HCT116 (cell line): ENCODE results near the gene EHD1. TPM values are rescaled to one million over a fixed set of nuclear protein-coding genes. Genes with fewer than 3 reads are reported as not detected.

Experiments used
- ATAC-seq: fragments of 200-7000 bp; cut with Tn5 transposase; 2 replicates; pipeline ENCODE4 v1.9.1; 2020; ENCODE audit warnings: mild to moderate bottlenecking, moderate library complexity
- BruUV-seq: library from RNA; stranded (reverse); fragments of 400-500 nt; replicated peaks from 2 replicates; lab custom pipeline; 2021; lab: Mats Ljungman, UMichigan
- CTCF ChIA-PET: fragments of 300-600 bp; sonication (Branson Sonifier 250); formaldehyde crosslinking; loops from one replicate; lab custom pipeline; 2021; ENCODE audit warnings: antibody characterized with exemption; lab: Charles Lee
- POLR2A ChIA-PET: fragments of 300-600, 350-600 bp; sonication (Branson Sonifier 250); formaldehyde crosslinking; loops from one replicate; lab custom pipeline; 2021; ENCODE audit warnings: antibody characterized with exemption; lab: Charles Lee
- RAD21 ChIA-PET, 2 experiments: fragments of 300-600 bp; sonication (Branson Sonifier 250); formaldehyde crosslinking; loops; one replicate each; lab custom pipeline; 2023; ENCODE audit warnings: low total read pairs in 2 of 2; ENCODE audit not compliant: uncharacterized antibody in 2 of 2, unreplicated experiment in 2 of 2, low non-redundant PET in 1 of 2; lab: Charles Lee
- DNase-seq: peaks from one replicate; pipeline ENCODE4 v3.0.0-alpha.2; 2010; ENCODE audit warnings: low read depth, low spot score
- H2AFZ ChIP-seq: fragments of 200-600 bp; shearing (Covaris generic), sonication (generic); 2 replicates; pipeline ENCODE4 v1.6.1; 2017; ENCODE audit warnings: low read depth, mixed run types, mixed read lengths, antibody characterized with exemption, low read length; ENCODE audit not compliant: poor library complexity, severe bottlenecking
- H3K27ac ChIP-seq: 2 replicates; pipeline ENCODE4 v1.5.1; 2012; ENCODE audit warnings: low read depth, low read length
- H3K27me3 ChIP-seq: fragments of 200-600 bp; sonication (generic); 2 replicates; pipeline ENCODE4 v1.6.1; 2016; ENCODE audit warnings: mixed run types, low read length, mixed read lengths; ENCODE audit not compliant: insufficient read depth
- H3K36me3 ChIP-seq, 2 experiments: fragments of 200-500 bp in 1 of 2; fragments of 200-600 bp in 1 of 2; sonication (Bioruptor generic) in 1 of 2; sonication (generic) in 1 of 2; 2 replicates each; pipeline versions ENCODE4 v1.5.1 to v1.6.1; 2014 to 2016; ENCODE audit warnings: low read length in 2 of 2, inconsistent platforms in 1 of 2, mixed read lengths in 1 of 2, mixed run types in 1 of 2; ENCODE audit not compliant: insufficient read depth in 2 of 2, control insufficient read depth in 1 of 2
- H3K4me1 ChIP-seq, 2 experiments: fragments of 200-600 bp in 1 of 2; sonication (generic) in 1 of 2; 2 replicates each; pipeline versions ENCODE4 v1.5.1 to v1.6.1; 2012 to 2017; ENCODE audit warnings: low read length in 2 of 2, inconsistent platforms in 1 of 2, mild to moderate bottlenecking in 1 of 2, mixed read lengths in 1 of 2, mixed run types in 1 of 2, moderate library complexity in 1 of 2; ENCODE audit not compliant: insufficient read depth in 2 of 2, control insufficient read depth in 1 of 2
- H3K4me2 ChIP-seq: fragments of 200-600 bp; sonication (generic); 2 replicates; pipeline ENCODE4 v1.6.1; 2017; ENCODE audit warnings: mixed run types, low read length, mixed read lengths
- H3K4me3 ChIP-seq, 2 experiments: fragments of 200-600 bp in 1 of 2; sonication (generic) in 1 of 2; replicated peaks in 1 of 2; 2 replicates each; pipeline ENCODE4 v1.5.1; 2011 to 2016; ENCODE audit warnings: low read length in 2 of 2, control low read depth in 1 of 2, low read depth in 1 of 2, mild to moderate bottlenecking in 1 of 2, mixed read lengths in 1 of 2, mixed run types in 1 of 2
- H3K79me2 ChIP-seq: fragments of 200-600 bp; sonication (generic); 2 replicates; pipeline ENCODE4 v1.6.1; 2017; ENCODE audit warnings: mild to moderate bottlenecking, mixed run types, low read length, moderate library complexity, mixed read lengths; ENCODE audit not compliant: insufficient read depth
- H3K9ac ChIP-seq: fragments of 200-600 bp; sonication (generic); 2 replicates; pipeline ENCODE4 v1.6.1; 2016; ENCODE audit warnings: low read length, mixed read lengths
- H3K9me2 ChIP-seq: fragments of 200-600 bp; sonication (generic), shearing (Covaris generic); 2 replicates; pipeline ENCODE4 v1.6.1; 2017; ENCODE audit warnings: mixed run types, mild to moderate bottlenecking, moderate library complexity; ENCODE audit not compliant: insufficient read depth
- H3K9me3 ChIP-seq, 2 experiments: fragments of 200-500 bp in 1 of 2; fragments of 200-600 bp in 1 of 2; sonication (Bioruptor generic) in 1 of 2; sonication (generic) in 1 of 2; 2 replicates each; pipeline ENCODE4 v1.6.1; 2014 to 2017; ENCODE audit warnings: low read length in 2 of 2, mixed read lengths in 2 of 2, inconsistent platforms in 1 of 2, low read depth in 1 of 2, mild to moderate bottlenecking in 1 of 2, mixed run types in 1 of 2, moderate library complexity in 1 of 2; ENCODE audit not compliant: control insufficient read depth in 1 of 2, insufficient read depth in 1 of 2
- H4K20me1 ChIP-seq: fragments of 200-600 bp; sonication (generic), shearing (Covaris generic); 2 replicates; pipeline ENCODE4 v1.6.1; 2017; ENCODE audit warnings: mixed run types, mild to moderate bottlenecking, moderate library complexity; ENCODE audit not compliant: insufficient read depth
- EGR1 ChIP-seq: IDR thresholded peaks from 2 replicates; pipeline ENCODE4 v1.6.1; 2012; ENCODE audit warnings: low read depth
- ELF1 ChIP-seq: IDR thresholded peaks from 2 replicates; pipeline ENCODE4 v1.6.1; 2012; ENCODE audit warnings: low read depth, borderline replicate concordance
- JUND ChIP-seq: IDR thresholded peaks from 2 replicates; pipeline ENCODE4 v1.6.1; 2012
- POLR2A ChIP-seq: IDR thresholded peaks from 2 replicates; pipeline ENCODE4 v1.7.0; 2011; ENCODE audit warnings: borderline replicate concordance; ENCODE audit not compliant: insufficient read depth, insufficient read length; ENCODE audit errors: extremely low read depth
- TCF7L2 ChIP-seq: IDR thresholded peaks from 2 replicates; pipeline ENCODE4 v1.7.0; 2011; ENCODE audit warnings: borderline replicate concordance, inconsistent platforms; ENCODE audit not compliant: insufficient read depth, insufficient read length; ENCODE audit errors: extremely low read depth
- ZFX ChIP-seq: fragments of 450-650 bp; IDR thresholded peaks from 2 replicates; pipeline ENCODE4 v1.6.1; 2017
- ZNF274 ChIP-seq: fragments of 200-500 bp; sonication (Bioruptor generic); IDR thresholded peaks from 2 replicates; pipeline ENCODE4 v1.6.1; 2014; ENCODE audit warnings: mild to moderate bottlenecking, low read depth, low read length, inconsistent platforms
- intact Hi-C: fragments of 100-400 bp; cut with micrococcal nuclease; formaldehyde crosslinking; loops from 2 replicates; pipeline ENCODE4 v1.10.0; 2022
- total RNA-seq: library from RNA; stranded (reverse); gene quantifications from one replicate; pipeline ENCODE4 v1.2.1, GENCODE V29; 2021; ENCODE audit not compliant: unreplicated experiment
- TF ChIP-seq, protein P1 (sequence below): IDR thresholded peaks from 2 replicates; pipeline ENCODE4 v1.6.1; 2012
- TF ChIP-seq, protein P2 (sequence below): IDR thresholded peaks from 2 replicates; pipeline ENCODE4 v1.6.1; 2011; ENCODE audit warnings: mild to moderate bottlenecking, low read length, moderate library complexity; ENCODE audit not compliant: insufficient replicate concordance; ENCODE audit errors: extremely low read depth
- TF ChIP-seq, protein P3 (sequence below): IDR thresholded peaks from 2 replicates; pipeline ENCODE4 v1.6.1; 2012

Gene EHD1
- total RNA-seq, 1 experiment from 2014 or later, result 48.1 TPM

DNA sequence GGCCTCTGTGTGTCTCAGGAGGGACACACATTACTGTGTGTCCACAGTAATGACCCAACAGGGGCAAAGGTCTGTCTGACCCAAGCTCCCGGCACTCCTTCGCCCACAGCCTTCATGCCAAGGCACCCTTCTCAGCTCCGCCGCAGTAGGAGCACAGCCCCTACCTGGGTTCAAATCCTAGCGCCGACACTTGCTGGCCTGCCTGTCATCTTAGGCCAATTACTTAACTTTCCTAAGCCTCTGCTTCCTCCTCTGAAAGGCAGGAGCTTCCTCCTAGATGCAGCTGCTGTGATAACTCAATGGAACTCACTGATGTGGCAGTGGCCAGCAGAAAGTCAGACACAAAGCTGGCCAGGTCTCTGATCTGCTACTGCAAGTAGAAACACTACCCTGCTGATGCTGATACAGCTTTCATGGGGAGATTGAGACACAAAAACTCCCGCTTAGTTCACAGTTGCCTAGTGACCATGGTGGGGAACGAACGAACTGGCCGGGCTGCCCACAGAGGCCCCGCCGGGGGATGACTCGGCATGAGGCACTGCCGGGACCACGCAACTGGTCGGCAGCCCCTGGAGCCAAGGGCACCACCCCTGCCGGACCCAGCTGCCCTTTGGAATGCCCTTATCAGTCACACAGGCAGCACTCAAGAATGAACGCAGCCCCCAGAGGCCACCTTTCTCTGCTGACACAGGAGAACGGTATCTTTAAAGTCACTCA, 8.1 kb downstream of the EHD1 start:
- ChIA-PET POLR2A (no interaction called here), CTCF (no interaction called here), RAD21 (no interaction called here)
- no peak for ATAC-seq
- TF ChIP-seq ZNF274, result no peak
- no peak for TF ChIP-seq TCF7L2
- no peak for TF ChIP-seq ZFX
- TF ChIP-seq EGR1, result no peak
- TF ChIP-seq ELF1, result no peak
- H3K4me1 ChIP-seq, result peaks cover 6 to 61% of the 10 kb centered on the region in 2 experiments; a peak in 3 of 4 replicates
- H3K9me2 ChIP-seq, result no peaks in the 10 kb centered on the region
- no peaks in the 10 kb centered on the region for H4K20me1 ChIP-seq
- peaks cover 25 to 47% of the 10 kb centered on the region in 2 experiments for H3K36me3 ChIP-seq
- H3K27ac ChIP-seq, result peak overlapping the region; percentile 27; the same call in 1 of the 2 replicates
- H3K9ac ChIP-seq, result no peak overlapping the region
- H3K4me2 ChIP-seq, result 0 out of 2 replicates have a peak overlapping the region, but pooled peaks have one; percentile 13
- no peak for DNase-seq
- no peaks in the 10 kb centered on the region for H3K27me3 ChIP-seq
- BruUV-seq, result no TSS peak
- H3K79me2 ChIP-seq, result peaks cover 93% of the 10 kb centered on the region
- intact Hi-C loops, result no loop called here
- H3K9me3 ChIP-seq, result no peaks in the 10 kb centered on the region
- H2AFZ ChIP-seq, result no peak overlapping the region
- H3K4me3 ChIP-seq, result no peak overlapping the region

DNA sequence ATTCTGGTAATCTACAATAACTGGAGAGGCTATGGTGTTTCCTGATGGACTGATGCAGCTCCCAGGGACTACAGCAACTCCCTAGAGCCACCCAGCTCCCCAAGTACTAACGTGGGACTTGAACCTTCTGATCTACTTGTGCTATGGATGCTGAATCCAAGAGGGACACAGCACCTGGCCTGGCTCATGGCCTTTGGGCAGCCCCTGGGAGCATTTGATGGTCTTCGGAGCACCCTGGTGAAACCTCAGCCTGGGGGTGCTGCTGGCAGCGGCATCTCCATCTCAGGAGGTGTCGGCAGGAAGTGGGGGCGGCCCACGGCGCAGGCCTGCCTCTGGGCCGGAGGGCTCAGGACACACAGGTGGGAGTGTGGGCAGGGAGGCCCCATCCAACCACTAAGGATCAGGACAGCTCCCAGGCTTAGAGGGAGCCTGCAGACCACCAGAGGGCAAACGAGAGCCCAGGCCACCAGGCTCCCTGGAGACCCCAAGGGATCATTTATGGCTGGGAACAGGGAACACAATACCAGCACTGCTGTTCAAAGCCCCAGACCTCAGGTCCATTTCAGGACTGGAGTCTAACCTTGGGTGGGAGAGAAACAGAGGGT, 8.7 kb downstream of the EHD1 start:
- Histone ChIP-seq H3K4me2 (peak overlapping the region; percentile 13; the same call in 1 of the 2 replicates), H3K27me3 (no peaks in the 10 kb centered on the region), H3K9me2 (no peaks in the 10 kb centered on the region), H4K20me1 (no peaks in the 10 kb centered on the region)
- no peak for DNase-seq
- TF ChIP-seq, protein P1, sequence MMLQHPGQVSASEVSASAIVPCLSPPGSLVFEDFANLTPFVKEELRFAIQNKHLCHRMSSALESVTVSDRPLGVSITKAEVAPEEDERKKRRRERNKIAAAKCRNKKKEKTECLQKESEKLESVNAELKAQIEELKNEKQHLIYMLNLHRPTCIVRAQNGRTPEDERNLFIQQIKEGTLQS, result no peak
- TF ChIP-seq EGR1, result no peak
- no peak for TF ChIP-seq JUND
- TF ChIP-seq, protein P2, sequence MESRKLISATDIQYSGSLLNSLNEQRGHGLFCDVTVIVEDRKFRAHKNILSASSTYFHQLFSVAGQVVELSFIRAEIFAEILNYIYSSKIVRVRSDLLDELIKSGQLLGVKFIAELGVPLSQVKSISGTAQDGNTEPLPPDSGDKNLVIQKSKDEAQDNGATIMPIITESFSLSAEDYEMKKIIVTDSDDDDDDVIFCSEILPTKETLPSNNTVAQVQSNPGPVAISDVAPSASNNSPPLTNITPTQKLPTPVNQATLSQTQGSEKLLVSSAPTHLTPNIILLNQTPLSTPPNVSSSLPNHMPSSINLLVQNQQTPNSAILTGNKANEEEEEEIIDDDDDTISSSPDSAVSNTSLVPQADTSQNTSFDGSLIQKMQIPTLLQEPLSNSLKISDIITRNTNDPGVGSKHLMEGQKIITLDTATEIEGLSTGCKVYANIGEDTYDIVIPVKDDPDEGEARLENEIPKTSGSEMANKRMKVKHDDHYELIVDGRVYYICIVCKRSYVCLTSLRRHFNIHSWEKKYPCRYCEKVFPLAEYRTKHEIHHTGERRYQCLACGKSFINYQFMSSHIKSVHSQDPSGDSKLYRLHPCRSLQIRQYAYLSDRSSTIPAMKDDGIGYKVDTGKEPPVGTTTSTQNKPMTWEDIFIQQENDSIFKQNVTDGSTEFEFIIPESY, result no peak
- no peak for TF ChIP-seq POLR2A
- TF ChIP-seq, protein P3, sequence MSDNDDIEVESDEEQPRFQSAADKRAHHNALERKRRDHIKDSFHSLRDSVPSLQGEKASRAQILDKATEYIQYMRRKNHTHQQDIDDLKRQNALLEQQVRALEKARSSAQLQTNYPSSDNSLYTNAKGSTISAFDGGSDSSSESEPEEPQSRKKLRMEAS, result no peak
- TF ChIP-seq, all 23 proteins: peak for 0
- peaks cover 25 to 44% of the 10 kb centered on the region in 2 experiments for H3K36me3 ChIP-seq
- H3K9me3 ChIP-seq, result no peaks in the 10 kb centered on the region
- H3K27ac ChIP-seq, result no peak overlapping the region
- intact Hi-C loops, result no loop called here
- CTCF ChIA-PET, result interaction anchor here (1.4 kb wide), 1 partner anchor 18 kb away, joined by 4 read pairs; no protein-coding TSS in a partner anchor
- RAD21 ChIA-PET, result no interaction called here
- no TSS peak for BruUV-seq
- peak; percentile 30; the same call in 1 of the 2 replicates for ATAC-seq
- no peak overlapping the region for H2AFZ ChIP-seq
- H3K9ac ChIP-seq, result no peak overlapping the region
- H3K4me3 ChIP-seq, result no peak overlapping the region
- H3K4me1 ChIP-seq, result peaks cover 6 to 67% of the 10 kb centered on the region in 2 experiments; a peak in 3 of 4 replicates
- H3K79me2 ChIP-seq, result peaks cover 93% of the 10 kb centered on the region
- POLR2A ChIA-PET, result interaction anchor here (0.7 kb wide), 1 partner anchor 14 kb away, joined by 5 read pairs; no protein-coding TSS in a partner anchor
